ENCODE measurements around the gene STPG3.

The STPG3 gene

GRCh38 chr9:137264067-137264466 lies 13.0 kb downstream of the STPG3 start:
- DNase-seq (ENCODE audit: low read depth in 2 of 2, low spot score in 1 of 2) = no peak

DNA sequence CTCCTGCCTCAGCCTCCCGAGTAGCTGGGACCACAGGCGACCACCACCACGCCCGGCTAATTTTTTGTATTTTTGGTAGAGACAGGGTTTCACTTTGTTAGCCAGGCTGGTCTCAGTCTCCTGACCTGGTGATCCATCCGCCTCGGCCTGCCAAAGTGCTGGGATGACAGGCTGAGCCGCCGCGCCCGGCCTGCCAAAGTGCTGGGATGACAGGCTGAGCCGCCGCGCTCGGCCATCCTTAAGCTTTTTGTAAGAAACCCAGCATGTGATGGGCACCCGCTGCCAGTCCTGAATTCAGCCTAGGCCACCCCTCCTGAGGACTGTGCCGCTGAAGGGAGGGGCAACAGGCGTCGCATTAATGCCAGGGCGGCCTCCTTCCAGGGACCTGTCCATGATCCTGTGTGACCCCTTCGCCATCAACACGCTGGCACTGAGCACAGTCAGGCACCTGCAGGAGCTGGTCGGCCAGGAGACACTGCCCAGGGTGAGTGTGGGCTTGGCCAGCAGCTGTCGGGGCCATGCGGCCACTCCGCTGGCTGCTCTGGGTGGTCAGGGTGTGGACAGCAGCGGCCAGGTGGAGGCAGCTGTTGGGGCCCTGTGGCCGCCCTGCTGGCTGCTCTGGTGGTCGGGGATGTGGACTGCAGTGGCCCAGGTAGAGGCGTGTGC lies 14.5 kb downstream of the STPG3 start:
- DNase-seq (ENCODE audit: low read depth in 2 of 2, low spot score in 1 of 2) = no peak

GRCh38 chr9:137266162-137266527 lies 15.1 kb downstream of the STPG3 start:
- DNase-seq (ENCODE audit: low read depth in 2 of 2, low spot score in 1 of 2) = no peak

DNA sequence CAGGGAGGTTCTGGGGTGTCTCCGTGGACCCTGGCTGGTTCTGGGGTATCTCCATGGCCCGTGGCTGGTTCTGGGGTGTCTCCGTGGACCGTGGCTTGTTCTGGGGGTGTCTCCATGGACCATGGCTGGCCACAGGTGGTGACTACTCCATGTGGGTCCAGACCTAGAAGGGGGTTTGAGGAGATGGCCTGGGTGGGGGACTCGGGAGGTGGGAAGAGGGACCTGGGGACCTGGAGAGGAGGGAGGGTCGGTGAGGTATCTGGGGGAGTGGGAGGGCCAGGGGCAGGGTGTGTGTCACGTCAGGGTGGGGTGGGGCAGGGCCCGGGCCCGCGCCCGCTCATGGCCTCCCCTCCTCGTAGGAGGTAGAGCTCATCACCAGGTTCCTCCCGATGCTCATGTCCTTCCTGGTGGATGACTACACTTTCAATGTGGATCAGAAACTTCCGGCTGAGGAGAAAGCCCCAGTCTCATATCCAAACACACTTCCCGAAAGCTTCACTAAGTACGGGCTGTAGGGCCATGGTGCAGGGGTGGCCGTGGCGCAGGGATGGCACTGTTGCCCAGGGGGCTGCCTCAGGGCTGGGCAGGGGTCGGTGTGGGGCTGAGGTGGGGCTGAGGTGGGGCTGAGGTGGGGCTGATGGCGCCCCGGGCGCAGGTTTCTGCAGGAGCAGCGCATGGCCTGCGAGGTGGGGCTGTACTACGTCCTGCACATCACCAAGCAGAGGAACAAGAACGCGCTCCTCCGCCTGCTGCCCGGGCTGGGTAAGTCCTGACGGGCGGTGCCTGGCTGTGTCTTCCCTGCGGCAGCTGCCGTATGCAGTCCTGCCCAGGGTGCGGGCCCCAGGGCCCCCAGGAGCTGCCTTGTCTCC lies 15.7 kb downstream of the STPG3 start:
- DNase-seq (ENCODE audit: low read depth in 2 of 2, low spot score in 1 of 2) = no peak

GRCh38 chr9:137267933-137268355 lies 16.9 kb downstream of the STPG3 start:
- DNase-seq (ENCODE audit: low read depth in 2 of 2, low spot score in 1 of 2) = no peak

GRCh38 chr9:137268538-137269201 lies 17.6 kb downstream of the STPG3 start:
- DNase-seq (ENCODE audit: low read depth in 2 of 2, low spot score in 1 of 2) = no peak

DNA sequence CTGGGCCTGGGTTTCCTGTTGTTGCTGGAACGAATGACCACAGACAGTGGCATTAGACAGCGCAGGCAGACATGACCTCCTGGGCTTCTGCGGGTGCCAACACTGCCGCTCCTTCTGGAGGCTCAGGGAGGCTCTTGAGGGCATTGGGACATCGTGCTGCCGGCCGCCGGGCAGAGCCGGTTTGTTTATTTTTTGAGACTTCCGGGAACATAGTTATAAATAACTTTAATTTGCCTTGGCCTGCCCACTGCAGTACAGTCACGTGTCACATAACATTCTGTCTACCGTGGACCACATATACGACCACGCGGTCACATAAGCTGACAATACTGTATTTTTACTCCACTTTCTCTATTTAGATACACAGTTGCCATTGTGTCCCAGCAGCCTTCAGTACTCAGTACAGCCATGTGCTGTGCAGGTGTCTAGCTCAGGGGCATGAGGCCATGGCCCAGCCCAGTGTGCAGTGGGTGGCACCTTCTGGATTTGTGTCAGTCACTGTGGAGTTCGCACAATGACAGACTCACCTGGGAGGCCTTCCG lies 18.2 kb downstream of the STPG3 start:
- no peak for DNase-seq (ENCODE audit: low read depth in 2 of 2, low spot score in 1 of 2)

- no peak for DNase-seq (ENCODE audit: low read depth in 2 of 2, low spot score in 1 of 2)
Observed at GRCh38 chr9:137270929-137271695, 20.0 kb downstream of the STPG3 start.

DNA sequence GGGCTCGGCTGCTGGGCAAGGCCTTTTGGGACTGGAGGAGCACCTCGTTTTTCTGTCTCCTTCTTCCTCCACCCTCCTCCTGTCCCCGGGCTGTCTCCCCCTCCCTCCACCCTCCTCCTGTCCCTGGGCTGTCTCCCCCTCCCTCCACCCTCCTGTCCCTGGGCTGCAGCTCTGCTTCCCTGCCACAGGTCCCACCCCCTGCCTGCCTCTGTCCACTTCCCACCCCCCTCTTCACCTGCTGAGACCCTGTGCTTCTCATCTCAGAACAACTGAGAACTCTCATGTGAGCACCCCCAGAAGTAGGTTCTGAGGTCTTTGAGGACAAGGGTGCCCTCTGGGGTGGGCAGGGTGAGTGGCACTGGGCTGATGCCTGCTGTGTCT lies 20.6 kb downstream of the STPG3 start:
- no peak for DNase-seq (ENCODE audit: low read depth in 2 of 2, low spot score in 1 of 2)

GRCh38 chr9:137272241-137273094 lies 21.4 kb downstream of the STPG3 start:
- no peak for DNase-seq (ENCODE audit: low read depth in 2 of 2, low spot score in 1 of 2)

GRCh38 chr9:137273095-137273490 lies 22.0 kb downstream of the STPG3 start:
- no peak for DNase-seq (ENCODE audit: low read depth in 2 of 2, low spot score in 1 of 2)

- DNase-seq (ENCODE audit: low read depth in 2 of 2, low spot score in 1 of 2) = no peak
Observed at GRCh38 chr9:137273611-137274320, 22.7 kb downstream of the STPG3 start.

- DNase-seq (ENCODE audit: low read depth in 2 of 2, low spot score in 1 of 2) = no peak
Observed at GRCh38 chr9:137275203-137275587, 24.1 kb downstream of the STPG3 start.

DNA sequence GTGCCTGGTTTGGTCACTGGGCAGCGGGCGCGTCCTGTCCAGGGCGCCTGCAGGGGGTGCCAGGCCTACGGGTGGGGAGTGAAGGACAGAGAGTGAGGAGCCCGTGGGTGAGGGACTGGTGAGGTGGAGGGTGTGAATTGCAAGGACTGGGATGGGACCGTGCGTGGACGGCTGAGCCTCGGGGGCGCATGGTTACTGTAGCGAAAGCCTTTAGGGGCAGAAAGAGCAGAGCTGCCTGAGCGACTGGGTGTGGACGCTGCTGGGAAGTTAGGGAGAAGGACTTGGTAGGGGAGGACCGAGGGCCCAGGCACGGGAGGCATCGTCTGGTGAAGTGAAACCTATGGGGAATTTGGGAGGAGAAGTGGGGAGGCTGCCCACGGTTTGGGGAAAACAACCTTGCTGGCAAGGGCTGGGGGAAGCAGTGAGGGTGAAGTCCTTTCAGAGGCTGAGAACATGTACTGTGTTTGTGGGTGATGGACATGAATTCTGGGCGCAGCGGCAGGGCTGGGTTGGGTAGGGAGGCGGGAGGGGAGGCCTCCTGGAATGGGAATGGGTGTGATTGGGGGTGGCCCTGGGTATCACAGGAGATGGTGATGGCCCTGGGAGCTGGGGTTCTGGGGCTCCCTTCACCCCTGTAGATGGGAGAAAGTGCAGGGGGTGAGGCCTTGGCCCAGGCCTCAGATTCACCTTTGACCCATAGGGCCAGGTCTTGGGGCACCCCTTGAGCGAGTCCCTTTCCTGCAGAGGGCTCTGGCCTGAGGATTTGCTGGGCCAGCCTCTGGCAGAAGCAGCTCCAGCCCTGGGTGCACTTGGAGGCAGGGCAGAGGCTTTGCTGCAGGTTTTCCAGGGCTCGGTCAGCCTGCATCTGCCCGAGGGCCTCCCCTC lies 24.7 kb downstream of the STPG3 start:
- no peak for DNase-seq (ENCODE audit: low read depth in 2 of 2, low spot score in 1 of 2)

- DNase-seq (ENCODE audit: low read depth in 2 of 2, low spot score in 1 of 2) = no peak
Observed at GRCh38 chr9:137276473-137277328, 25.6 kb downstream of the STPG3 start.

DNA sequence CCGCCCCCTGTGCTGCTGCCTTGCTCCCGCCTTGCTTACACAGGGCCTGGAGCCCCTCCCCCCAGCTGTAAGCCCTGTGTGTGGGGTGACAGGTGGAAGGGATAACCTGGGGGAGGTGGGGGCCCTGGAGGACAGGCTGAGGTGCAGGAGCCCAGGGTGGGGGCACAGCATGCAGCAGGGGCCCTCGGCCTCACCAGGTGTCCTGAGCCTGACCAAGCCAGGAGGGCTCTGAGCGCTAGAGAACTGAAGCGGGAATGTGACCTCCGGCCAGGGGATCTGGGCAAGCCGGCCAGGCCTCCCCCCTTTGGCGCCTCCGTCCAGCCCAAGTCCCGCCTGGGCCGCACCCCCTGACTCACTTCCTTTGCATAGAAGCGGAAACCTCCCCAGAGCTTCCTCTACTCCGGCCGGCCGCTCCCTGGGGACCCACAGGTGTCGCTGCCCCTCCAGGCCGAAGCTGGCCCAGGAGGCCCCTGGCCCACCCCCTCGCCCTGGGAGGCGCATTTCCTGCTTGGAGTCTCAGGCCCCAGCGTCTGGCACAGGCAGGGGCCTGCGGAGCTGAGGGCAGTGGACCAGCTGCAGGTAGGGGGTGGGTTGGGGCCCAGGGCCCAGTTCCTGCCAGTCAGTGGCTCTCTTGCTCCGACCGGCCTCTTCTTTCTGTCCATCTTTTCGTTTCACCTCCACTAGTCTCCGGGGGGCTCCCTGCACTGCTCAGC lies 26.4 kb downstream of the STPG3 start, which contains the start of gene TOR4A:
TSS of gene TOR4A (plus strand) at position 398 of the 713 bp plus-strand sequence. CDS start 964 bp downstream, outside the sequence.
- DNase-seq (ENCODE audit: low read depth in 2 of 2, low spot score in 1 of 2) = no peak
